Natural killer cell (primary cell): ENCODE measurements around the gene FUBP3. TPM values are rescaled to one million over a fixed set of nuclear protein-coding genes. Genes with fewer than 3 reads are reported as not detected.

Experiments
- ATAC-seq, 3 donors: fragments of 150-1000 bp in 2 of 3; fragments of 200-7000 bp in 1 of 3; cut with Tn5 transposase; 1 replicate in 1 of 3; 2 replicates in 2 of 3; pipeline ENCODE4 v1.10.0; 2021; ENCODE audit warnings: mild to moderate bottlenecking in 2 of 3, moderate library complexity in 2 of 3
- DNase-seq, 2 donors: peaks; one replicate each; pipeline versions ENCODE4 v3.0.0 to v3.0.0-alpha.2; 2013 to 2021; ENCODE audit warnings: mixed read lengths in 1 of 2
- H3K27ac ChIP-seq: one replicate; pipeline ENCODE4 v1.5.1; 2013; ENCODE audit warnings: mild to moderate bottlenecking, low read length
- H3K27me3 ChIP-seq: one replicate; pipeline ENCODE4 v1.6.1; 2013; ENCODE audit warnings: low read length; ENCODE audit not compliant: control insufficient read depth, insufficient read depth
- H3K36me3 ChIP-seq: one replicate; pipeline ENCODE4 v1.6.1; 2013; ENCODE audit warnings: low read length; ENCODE audit not compliant: control insufficient read depth, insufficient read depth
- H3K4me1 ChIP-seq: one replicate; pipeline ENCODE4 v1.6.1; 2013; ENCODE audit warnings: low read length; ENCODE audit not compliant: control insufficient read depth, insufficient read depth
- H3K4me3 ChIP-seq: one replicate; pipeline ENCODE4 v1.5.1; 2013; ENCODE audit warnings: low read length
- H3K9me3 ChIP-seq: one replicate; pipeline ENCODE4 v1.6.1; 2013; ENCODE audit warnings: low read length; ENCODE audit not compliant: control insufficient read depth, insufficient read depth
- H3K27ac Mint-ChIP-seq, 2 donors: one replicate each; pipeline ENCODE4 v1.8.0; 2022; ENCODE audit warnings: mild to moderate bottlenecking in 2 of 2, mixed read lengths in 2 of 2, moderate library complexity in 1 of 2
- H3K27me3 Mint-ChIP-seq, 2 donors: one replicate each; pipeline ENCODE4 v1.8.0; 2022; ENCODE audit warnings: low read depth in 2 of 2, mixed read lengths in 2 of 2
- H3K36me3 Mint-ChIP-seq: one replicate; pipeline ENCODE4 v1.8.0; 2022; ENCODE audit warnings: mixed read lengths
- H3K4me1 Mint-ChIP-seq, 2 donors: one replicate each; pipeline ENCODE4 v1.8.0; 2022; ENCODE audit warnings: mixed read lengths in 2 of 2
- H3K4me3 Mint-ChIP-seq: one replicate; pipeline ENCODE4 v1.8.0; 2022; ENCODE audit warnings: mild to moderate bottlenecking, moderate library complexity, mixed read lengths
- H3K9me3 Mint-ChIP-seq, 2 donors: one replicate each; pipeline ENCODE4 v1.8.0; 2022; ENCODE audit warnings: mixed read lengths in 2 of 2
- WGBS: methylation state at CpG from one replicate; pipeline ENCODE4 v1.1.7; 2013; ENCODE audit warnings: missing lambda C conversion rate; ENCODE audit not compliant: insufficient coverage; 5-methylcytosine and 5-hydroxymethylcytosine counted together
- intact Hi-C: fragments of 100-400 bp; cut with micrococcal nuclease; formaldehyde crosslinking; loops from one replicate; pipeline ENCODE4 v1.14.2; 2022
- total RNA-seq, 4 donors: library from RNA; stranded (reverse); fragments of 120-200 nt in 1 of 4; gene quantifications; one replicate each; pipeline versions ENCODE4 v1.2.3 to v1.2.4, GENCODE V29; 2013 to 2022
- TF ChIP-seq, protein P1 (sequence below): fragments of 200-600 bp; IDR thresholded peaks from one replicate; pipeline ENCODE4 v1.8.0; 2022; ENCODE audit warnings: antibody characterized with exemption

FUBP3 gene
- total RNA-seq, 3 donors from 2014 or later (not counting 1 experiment from before 2014, with no cell fraction given): 40.8 to 45.2 (median 41.3) TPM

DNA sequence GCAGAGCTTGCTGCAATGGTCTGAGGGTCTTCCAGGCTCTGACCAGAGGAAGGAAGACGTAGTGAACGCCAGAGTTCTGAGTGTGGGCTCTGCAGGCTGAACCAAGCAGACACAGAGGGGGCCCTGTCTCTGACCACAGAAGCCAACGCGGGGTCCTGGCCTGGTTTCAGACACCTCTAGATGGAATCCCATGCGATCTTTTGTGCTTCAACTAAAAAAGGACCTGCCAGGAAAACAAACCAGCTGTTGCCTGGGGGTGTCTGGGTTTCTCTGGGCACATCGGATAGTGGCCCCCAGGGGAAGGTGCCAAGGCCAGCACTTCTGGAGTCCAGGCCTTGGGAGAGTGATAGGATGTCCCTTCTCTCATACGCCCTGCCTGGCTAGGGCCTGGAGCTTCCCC is 97.9 kb downstream of the FUBP3 start:
- Mint-ChIP-seq H3K27me3 (no peaks in the 10 kb centered on the region), H3K4me3 (no peak overlapping the region), H3K27ac (no peak overlapping the region), H3K9me3 (no peaks in the 10 kb centered on the region), H3K36me3 (no peaks in the 10 kb centered on the region), H3K4me1 (peaks cover under 1 to 5% of the 10 kb centered on the region in 2 donors)
- Histone ChIP-seq H3K36me3 (no peaks in the 10 kb centered on the region), H3K9me3 (no peaks in the 10 kb centered on the region), H3K4me3 (no peak overlapping the region), H3K27ac (no peak overlapping the region), H3K27me3 (no peaks in the 10 kb centered on the region), H3K4me1 (peaks cover 11% of the 10 kb centered on the region)
- DNase-seq (no peak), ATAC-seq (no peak)
- TF ChIP-seq, protein P1, sequence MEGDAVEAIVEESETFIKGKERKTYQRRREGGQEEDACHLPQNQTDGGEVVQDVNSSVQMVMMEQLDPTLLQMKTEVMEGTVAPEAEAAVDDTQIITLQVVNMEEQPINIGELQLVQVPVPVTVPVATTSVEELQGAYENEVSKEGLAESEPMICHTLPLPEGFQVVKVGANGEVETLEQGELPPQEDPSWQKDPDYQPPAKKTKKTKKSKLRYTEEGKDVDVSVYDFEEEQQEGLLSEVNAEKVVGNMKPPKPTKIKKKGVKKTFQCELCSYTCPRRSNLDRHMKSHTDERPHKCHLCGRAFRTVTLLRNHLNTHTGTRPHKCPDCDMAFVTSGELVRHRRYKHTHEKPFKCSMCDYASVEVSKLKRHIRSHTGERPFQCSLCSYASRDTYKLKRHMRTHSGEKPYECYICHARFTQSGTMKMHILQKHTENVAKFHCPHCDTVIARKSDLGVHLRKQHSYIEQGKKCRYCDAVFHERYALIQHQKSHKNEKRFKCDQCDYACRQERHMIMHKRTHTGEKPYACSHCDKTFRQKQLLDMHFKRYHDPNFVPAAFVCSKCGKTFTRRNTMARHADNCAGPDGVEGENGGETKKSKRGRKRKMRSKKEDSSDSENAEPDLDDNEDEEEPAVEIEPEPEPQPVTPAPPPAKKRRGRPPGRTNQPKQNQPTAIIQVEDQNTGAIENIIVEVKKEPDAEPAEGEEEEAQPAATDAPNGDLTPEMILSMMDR: no peak
- 57% methylated on average over 7 of the region's 7 CpGs for WGBS
- intact Hi-C loops: no loop called here

DNA sequence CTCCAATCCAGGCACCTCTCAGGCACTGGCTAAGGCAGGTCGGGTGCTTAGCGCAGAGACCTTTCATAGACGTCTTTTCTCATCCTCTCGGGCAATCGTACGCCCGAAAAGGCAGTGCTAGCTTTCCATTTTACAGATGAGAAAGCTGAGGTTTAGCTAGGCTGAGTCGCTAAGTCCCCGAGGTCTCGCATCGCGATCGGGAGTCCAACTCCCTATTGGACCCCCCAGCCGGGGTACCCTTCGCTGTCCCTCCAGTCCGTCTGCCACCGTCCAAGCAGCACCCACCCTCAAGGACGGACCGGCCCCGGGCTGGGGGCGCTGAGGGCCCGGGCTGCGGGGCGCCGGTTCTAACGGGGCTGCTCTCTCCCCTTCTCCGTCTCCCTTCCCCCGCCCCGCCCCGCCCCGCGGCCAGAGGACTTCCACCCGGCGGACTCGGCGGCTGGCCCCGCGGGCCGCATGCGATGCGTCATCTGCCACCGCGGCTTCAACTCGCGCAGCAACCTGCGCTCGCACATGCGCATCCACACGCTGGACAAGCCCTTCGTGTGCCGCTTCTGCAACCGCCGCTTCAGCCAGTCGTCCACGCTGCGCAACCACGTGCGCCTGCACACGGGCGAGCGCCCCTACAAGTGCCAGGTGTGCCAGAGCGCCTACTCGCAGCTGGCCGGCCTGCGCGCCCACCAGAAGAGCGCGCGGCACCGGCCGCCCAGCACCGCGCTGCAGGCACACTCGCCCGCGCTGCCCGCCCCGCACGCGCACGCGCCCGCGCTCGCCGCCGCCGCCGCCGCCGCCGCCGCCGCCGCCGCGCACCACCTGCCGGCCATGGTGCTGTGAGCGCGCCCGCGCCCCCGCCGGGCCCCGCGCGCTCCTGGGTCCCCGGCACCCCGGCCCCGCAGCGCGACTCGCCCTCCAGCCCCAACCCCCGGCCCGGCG is 101.7 kb downstream of the FUBP3 start:
- 3% methylated on average over 116 of the region's 116 CpGs for WGBS
- H3K27ac ChIP-seq: no peak overlapping the region
- H3K9me3 ChIP-seq: no peaks in the 10 kb centered on the region
- H3K27me3 ChIP-seq: no peaks in the 10 kb centered on the region
- H3K36me3 Mint-ChIP-seq: no peaks in the 10 kb centered on the region
- no peaks in the 10 kb centered on the region for H3K9me3 Mint-ChIP-seq
- peak overlapping the region; percentile 13 for H3K4me3 ChIP-seq
- H3K27me3 Mint-ChIP-seq: no peaks in the 10 kb centered on the region
- peaks cover 15% of the 10 kb centered on the region for H3K4me1 ChIP-seq
- peaks cover 6 to 10% of the 10 kb centered on the region in 2 donors for H3K4me1 Mint-ChIP-seq
- H3K36me3 ChIP-seq: no peaks in the 10 kb centered on the region
- H3K4me3 Mint-ChIP-seq: peak overlapping the region; percentile 74
- TF ChIP-seq, protein P1: no peak
- ATAC-seq: peak; percentile 67 to 76 (median 72)
- H3K27ac Mint-ChIP-seq: no peak overlapping the region
- peak; percentile 56 to 73 for DNase-seq
- intact Hi-C loops: no loop called here

DNA sequence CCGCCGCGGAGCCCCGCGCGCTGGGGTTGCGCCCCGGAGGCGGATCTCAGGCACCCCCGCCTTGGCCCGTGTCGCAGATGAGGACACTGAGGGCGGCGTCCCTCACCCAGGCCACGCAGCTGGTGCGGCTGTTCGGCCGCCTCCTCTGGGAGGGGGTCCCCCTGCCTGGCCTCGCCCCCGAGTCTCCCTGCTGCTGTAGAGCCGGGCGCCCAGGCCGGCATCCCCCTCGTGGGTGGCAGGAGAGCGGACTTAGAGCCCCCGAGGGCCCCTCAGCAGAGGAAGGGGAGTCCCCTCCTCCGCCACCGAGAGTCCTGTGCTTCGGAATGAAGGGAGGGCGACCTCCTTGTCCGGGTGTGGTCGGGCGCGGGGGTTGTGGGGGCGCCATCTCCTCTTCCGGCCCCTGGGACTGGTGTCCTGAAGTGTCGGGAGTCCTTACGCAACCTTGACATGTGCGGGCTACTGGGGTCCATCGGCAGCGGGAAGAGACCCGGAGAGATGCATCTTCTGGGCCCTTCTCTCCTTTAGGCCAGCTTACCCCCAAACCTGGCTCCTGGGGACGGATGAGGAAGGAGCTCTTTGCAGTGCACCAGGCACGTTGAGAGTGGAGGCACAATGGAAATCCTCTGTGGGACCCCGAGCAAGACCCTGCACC is 102.5 kb downstream of the FUBP3 start:
- Mint-ChIP-seq H3K4me3 (peak overlapping the region; percentile 97), H3K27ac (peak overlapping the region; percentile 45 to 85), H3K9me3 (no peaks in the 10 kb centered on the region), H3K27me3 (no peaks in the 10 kb centered on the region), H3K36me3 (no peaks in the 10 kb centered on the region), H3K4me1 (peaks cover 6 to 10% of the 10 kb centered on the region in 2 donors)
- peaks cover 15% of the 10 kb centered on the region for H3K4me1 ChIP-seq
- H3K4me3 ChIP-seq: peak overlapping the region; percentile 64
- DNase-seq (peak; percentile 35 to 45), ATAC-seq (peak in 2 of 3 donors; percentile 8 to 16)
- no peaks in the 10 kb centered on the region for H3K27me3 ChIP-seq
- H3K27ac ChIP-seq: no peak overlapping the region
- H3K36me3 ChIP-seq: no peaks in the 10 kb centered on the region
- no peaks in the 10 kb centered on the region for H3K9me3 ChIP-seq
- intact Hi-C loops: loop anchor here (1.0 kb wide), 1 partner anchor 221 kb away; no protein-coding TSS in a partner anchor
- WGBS: under 1% methylated on average over 45 of the region's 45 CpGs
- TF ChIP-seq, protein P1: no peak
